ENCODE measurements around the gene ERC2.

The ERC2 gene

GRCh38 chr3:55884066-55884465 lies 584.2 kb downstream of the ERC2 start:
- TF ChIP-seq EZH2 (IDR thresholded peaks at IDR 0.05; ENCODE audit: borderline replicate concordance, low read length) = no peak
- TF ChIP-seq CTCF (IDR thresholded peaks at IDR 0.05; ENCODE audit: low read length) = no peak
- Histone ChIP-seq H3K36me3 (ENCODE audit: insufficient read depth, low read length) (no peaks in the 10 kb centered on the region), H4K20me1 (ENCODE audit: insufficient read depth, low read length) (no peaks in the 10 kb centered on the region), H3K4me1 (ENCODE audit: insufficient read depth, low read length, severe bottlenecking) (no peaks in the 10 kb centered on the region), H3F3A (ENCODE audit: insufficient read depth, low read length) (no peaks in the 10 kb centered on the region), H3K9ac (ENCODE audit: low read length) (no peak overlapping the region), H3K27me3 (ENCODE audit: insufficient read depth, low read length) (no peaks in the 10 kb centered on the region), H3K4me2 (ENCODE audit: low read length) (no peak overlapping the region), H2AFZ (ENCODE audit: low read length) (no peak overlapping the region), H3K27ac (ENCODE audit: low read depth, low read length, poor library complexity, severe bottlenecking) (no peak overlapping the region), H3K4me3 (ENCODE audit: low read depth, low read length, poor library complexity, severe bottlenecking) (no peak overlapping the region), H3K79me2 (ENCODE audit: insufficient read depth, low read length) (no peaks in the 10 kb centered on the region), H3K9me3 (ENCODE audit: low read length) (no peaks in the 10 kb centered on the region), H3K9me2 (ENCODE audit: low read depth, low read length) (no peaks in the 10 kb centered on the region)

GRCh38 chr3:55882006-55882405 lies 586.3 kb downstream of the ERC2 start:
- H3K4me1 ChIP-seq (ENCODE audit: insufficient read depth, low read length, severe bottlenecking) = no peaks in the 10 kb centered on the region
- no peaks in the 10 kb centered on the region for H4K20me1 ChIP-seq (ENCODE audit: insufficient read depth, low read length)
- no peaks in the 10 kb centered on the region for H3F3A ChIP-seq (ENCODE audit: insufficient read depth, low read length)
- H3K4me2 ChIP-seq (ENCODE audit: low read length) = no peak overlapping the region
- no peaks in the 10 kb centered on the region for H3K36me3 ChIP-seq (ENCODE audit: insufficient read depth, low read length)
- TF ChIP-seq EZH2 (IDR thresholded peaks at IDR 0.05; ENCODE audit: borderline replicate concordance, low read length) (no peak), CTCF (IDR thresholded peaks at IDR 0.05; ENCODE audit: low read length) (no peak)
- H3K9me2 ChIP-seq (ENCODE audit: low read depth, low read length) = no peaks in the 10 kb centered on the region
- H3K27me3 ChIP-seq (ENCODE audit: insufficient read depth, low read length) = no peaks in the 10 kb centered on the region
- H3K27ac ChIP-seq (ENCODE audit: low read depth, low read length, poor library complexity, severe bottlenecking) = no peak overlapping the region
- no peak overlapping the region for H3K9ac ChIP-seq (ENCODE audit: low read length)
- no peak overlapping the region for H3K4me3 ChIP-seq (ENCODE audit: low read depth, low read length, poor library complexity, severe bottlenecking)
- no peak overlapping the region for H2AFZ ChIP-seq (ENCODE audit: low read length)
- H3K9me3 ChIP-seq (ENCODE audit: low read length) = no peaks in the 10 kb centered on the region
- no peaks in the 10 kb centered on the region for H3K79me2 ChIP-seq (ENCODE audit: insufficient read depth, low read length)

DNA sequence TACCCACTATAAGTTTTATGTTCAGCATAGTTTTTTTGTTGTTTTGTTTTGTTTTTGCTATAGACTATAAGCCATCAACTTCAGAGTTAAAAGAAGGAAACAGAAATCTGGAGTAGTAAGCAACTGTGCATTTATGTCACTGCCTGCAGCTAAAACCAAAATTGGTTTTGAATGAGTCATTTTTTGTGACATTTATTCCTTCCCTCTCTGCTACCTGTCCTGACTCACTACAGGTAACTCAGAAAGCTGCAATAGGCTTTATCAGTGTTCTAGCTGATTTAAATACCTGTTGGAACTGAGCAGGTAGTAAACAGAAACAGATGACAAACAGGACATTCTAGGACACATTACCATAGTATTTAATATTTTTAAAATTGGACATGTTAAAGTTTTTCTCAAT lies 587.9 kb downstream of the ERC2 start:
- H3K27me3 ChIP-seq (ENCODE audit: insufficient read depth, low read length) = no peaks in the 10 kb centered on the region
- no peak overlapping the region for H3K9ac ChIP-seq (ENCODE audit: low read length)
- no peak overlapping the region for H3K4me3 ChIP-seq (ENCODE audit: low read depth, low read length, poor library complexity, severe bottlenecking)
- H3K36me3 ChIP-seq (ENCODE audit: insufficient read depth, low read length) = no peaks in the 10 kb centered on the region
- H2AFZ ChIP-seq (ENCODE audit: low read length) = no peak overlapping the region
- no peaks in the 10 kb centered on the region for H3K9me2 ChIP-seq (ENCODE audit: low read depth, low read length)
- H3F3A ChIP-seq (ENCODE audit: insufficient read depth, low read length) = no peaks in the 10 kb centered on the region
- H3K4me2 ChIP-seq (ENCODE audit: low read length) = no peak overlapping the region
- no peaks in the 10 kb centered on the region for H3K79me2 ChIP-seq (ENCODE audit: insufficient read depth, low read length)
- H4K20me1 ChIP-seq (ENCODE audit: insufficient read depth, low read length) = no peaks in the 10 kb centered on the region
- H3K4me1 ChIP-seq (ENCODE audit: insufficient read depth, low read length, severe bottlenecking) = no peaks in the 10 kb centered on the region
- no peak for TF ChIP-seq EZH2 (IDR thresholded peaks at IDR 0.05; ENCODE audit: borderline replicate concordance, low read length)
- no peak for TF ChIP-seq CTCF (IDR thresholded peaks at IDR 0.05; ENCODE audit: low read length)
- H3K9me3 ChIP-seq (ENCODE audit: low read length) = no peaks in the 10 kb centered on the region
- no peak overlapping the region for H3K27ac ChIP-seq (ENCODE audit: low read depth, low read length, poor library complexity, severe bottlenecking)
